Stimulated activated CD4-positive, alpha-beta T cell treated with anti-CD3 and anti-CD28 coated beads, Interleukin-4, amount 100 ng/mL, for 48 hours (primary cell): ENCODE results near the gene DPYSL4.
A peak's percentile ranks its signal among the peaks of the same experiment; 100 is the strongest.
"Not testable (repeated sequence)": the region's sequence is repeated elsewhere in the genome, so short reads cannot be mapped to it uniquely, and the experiment has no call there.

Experiments used
- DNase-seq, 2 donors: peaks; one replicate each; pipeline ENCODE4 v3.0.0-alpha.2; 2020; ENCODE audit warnings: low read depth in 2 of 2

DPYSL4 gene

DNA sequence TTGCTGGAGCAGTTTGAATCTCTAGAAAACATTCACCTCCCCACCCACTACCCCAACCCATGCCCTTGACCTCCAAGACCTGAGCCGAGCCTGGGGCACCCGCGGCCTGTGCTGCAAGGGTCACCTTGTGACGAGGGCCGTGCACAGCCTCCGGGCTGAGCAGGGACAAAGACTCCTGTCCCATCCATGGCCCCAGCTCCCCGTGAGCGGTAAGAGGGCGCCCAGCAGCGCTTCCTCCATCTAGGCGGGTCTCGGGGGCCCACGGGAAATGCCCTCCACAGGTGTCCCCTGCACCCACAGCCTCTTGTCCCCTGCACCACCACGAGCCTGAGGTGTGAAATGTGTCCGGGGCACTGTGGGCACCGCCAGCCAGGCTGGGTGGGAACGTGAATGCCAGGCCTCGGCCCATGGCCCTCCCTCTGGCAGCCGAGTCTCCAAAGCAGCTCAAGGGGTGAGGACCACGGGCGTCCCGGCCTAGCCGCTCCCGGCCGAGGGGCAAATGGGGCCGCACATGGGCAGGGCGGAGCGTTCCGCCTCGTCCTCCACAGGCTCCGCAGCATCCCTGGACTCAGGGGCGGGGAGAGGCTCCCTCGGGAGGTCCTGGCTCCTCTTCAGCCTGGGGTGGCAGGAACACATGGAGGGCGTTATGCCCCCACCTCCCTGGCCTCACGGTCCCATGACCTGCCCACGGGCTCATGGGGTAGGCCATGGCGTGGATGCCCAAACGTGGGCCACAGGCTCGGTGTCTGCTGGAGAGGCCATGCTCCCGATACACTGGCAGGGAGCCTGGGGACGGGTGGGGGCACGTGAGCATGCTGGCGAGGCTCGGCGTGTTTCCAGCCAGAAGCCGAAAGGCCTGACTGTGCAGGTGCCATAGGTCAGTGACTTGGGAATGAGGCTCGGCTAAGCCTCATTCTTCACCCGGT, 21.1 kb downstream of the DPYSL4 start:
- DNase-seq: no peak

DNA sequence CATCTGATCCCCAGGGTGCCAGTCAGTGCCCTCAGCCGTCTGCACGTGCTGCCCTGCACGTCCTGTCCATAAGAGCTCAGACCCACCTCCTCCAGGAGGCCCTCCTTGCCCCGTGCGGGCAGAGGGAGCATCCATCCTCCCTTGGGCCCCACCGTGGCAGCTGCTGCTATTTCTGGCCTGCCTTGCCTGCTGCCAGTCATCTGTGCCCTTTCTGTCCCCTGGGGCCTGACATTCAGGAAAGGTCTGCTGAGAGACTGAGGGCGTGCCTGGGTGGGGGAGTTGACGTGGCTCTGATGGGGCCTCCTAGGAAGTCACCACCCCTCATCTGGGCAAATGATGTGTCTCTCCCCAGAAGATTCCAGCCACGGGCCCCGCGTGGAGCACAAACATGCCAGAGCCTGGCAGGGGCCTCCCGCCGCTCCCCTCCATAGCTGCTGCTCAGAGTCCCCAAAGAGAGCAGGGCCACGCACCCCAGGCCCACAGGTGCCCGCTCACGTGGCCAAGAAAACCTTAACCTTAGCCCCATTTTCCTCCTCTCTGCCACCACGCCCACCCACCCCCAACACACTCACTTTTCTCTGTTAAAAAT, 21.8 kb downstream of the DPYSL4 start:
- no peak for DNase-seq

DNA sequence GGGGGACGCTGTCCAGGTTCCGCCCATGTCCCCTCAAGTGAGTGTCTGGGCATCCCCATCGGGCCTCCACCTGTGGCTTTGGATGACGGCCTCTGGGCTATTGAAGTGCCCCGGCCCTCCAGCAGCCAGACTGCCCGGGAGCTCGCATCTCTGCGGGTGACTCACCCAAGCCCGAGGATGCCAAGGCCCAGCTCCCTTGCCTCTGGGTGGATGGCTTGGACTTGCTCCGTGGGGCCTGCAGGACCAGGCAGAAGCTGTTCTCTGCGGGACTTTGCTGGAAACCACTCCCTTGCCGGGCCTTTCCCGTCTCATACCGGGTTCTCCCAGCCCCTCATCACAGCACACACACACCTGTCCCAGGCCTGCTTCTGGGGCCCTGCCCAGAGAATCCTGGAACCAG, 22.4 kb downstream of the DPYSL4 start:
- no peak for DNase-seq

DNA sequence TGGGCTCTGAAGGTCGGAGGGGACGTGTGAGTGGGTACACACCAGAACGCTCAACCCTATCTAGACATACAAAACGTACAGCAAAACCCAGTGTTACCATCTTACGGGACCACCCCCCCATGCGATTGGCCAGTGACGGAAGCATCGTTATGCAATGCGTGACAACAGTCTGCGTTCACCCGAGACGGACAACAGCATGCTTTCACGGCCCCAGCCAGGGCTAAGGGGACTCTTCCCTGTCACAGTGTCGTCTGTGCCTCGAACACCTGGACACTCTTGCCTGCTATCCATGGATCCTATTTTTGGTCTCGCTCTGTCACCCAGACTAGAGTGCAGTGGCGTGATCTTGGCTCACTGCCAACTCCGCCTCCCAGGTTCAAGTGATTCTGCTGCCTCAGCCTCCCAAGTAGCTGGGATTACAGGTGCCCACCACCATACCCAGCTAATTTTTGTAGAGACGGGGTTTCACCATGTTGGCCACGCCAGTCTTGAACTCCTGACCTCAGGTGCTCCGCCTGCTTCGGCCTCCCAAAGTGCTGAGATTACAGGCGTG, 23.3 kb downstream of the DPYSL4 start:
- DNase-seq: no peak

DNA sequence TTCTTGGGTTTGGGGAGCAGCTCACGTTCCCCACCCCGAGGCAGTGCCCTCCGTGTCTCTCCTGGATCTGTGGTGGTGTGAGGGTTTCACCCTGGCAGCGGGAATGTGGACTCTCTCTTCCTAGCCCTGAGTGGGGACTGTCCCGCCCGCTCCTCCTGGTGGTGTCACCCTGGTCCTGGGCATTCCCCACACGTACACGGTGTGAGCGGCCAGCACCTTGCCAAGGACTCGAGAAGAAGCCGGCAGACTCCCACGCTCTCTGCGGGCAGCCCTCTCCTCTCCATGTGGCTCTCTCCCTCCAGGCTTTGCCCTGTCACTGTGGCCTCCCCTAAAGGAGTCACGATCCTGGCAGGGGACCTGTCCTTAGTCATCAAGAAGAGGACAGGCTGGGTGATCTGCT, 24.0 kb downstream of the DPYSL4 start:
- DNase-seq: no peak

DNA sequence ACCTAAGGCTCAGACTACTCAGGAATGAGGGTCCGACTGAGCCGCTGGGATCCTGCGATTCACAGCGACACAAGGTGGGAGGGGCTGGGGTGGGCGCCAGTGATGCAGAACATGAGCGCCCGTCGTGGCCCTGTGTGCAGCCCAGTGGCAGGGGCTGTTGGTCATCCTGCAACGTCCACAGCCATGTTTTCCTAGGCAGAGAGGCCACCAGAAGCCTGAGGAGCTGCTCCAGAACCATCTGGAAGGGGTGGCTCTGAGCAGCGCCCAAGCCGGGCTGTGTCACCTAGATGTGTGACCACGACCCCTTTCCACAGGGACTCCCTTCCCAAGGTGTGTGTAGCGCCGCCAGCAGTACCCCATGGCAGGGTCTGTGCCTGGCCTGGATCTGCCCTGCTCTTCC, 24.5 kb downstream of the DPYSL4 start:
- no peak for DNase-seq

DNA sequence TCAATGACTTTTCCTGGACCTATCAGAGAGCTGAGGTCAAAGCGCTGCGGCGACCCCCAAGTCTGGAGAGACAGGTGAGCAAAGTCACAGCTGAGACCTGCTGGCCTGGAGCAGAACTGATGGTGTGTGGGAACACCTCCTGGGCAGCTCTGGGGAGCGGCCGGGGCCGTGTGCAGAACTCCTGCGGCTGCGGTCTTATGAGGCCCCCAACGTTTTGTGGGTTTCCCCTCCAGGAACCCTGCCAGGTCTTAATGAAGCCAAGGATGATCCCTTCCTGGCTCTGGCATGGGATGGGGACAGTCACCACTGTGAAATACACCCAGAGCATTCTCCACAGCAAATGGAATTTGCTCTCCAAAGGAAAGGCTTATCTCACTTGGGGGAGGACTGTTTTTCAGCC, 26.1 kb downstream of the DPYSL4 start:
- no peak for DNase-seq

DNA sequence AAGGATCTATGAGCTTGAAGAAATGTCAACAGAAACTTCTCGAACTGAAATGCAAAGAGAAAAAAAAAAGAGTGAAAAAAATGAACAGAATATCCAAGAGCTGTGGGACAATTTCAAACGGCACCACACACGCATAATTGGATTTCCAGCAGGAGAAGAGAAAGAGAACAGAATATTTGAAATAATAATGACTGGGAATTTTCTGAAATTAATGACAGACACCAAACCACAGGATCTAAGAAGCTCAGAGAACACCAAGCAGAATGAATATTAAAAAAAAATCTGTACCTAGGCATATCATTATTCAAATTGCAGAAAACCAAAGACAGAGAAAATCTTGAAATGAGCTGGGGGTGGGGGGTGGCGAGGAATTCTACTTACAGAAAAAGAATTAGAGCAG, 27.2 kb downstream of the DPYSL4 start:
- DNase-seq: no peak

DNA sequence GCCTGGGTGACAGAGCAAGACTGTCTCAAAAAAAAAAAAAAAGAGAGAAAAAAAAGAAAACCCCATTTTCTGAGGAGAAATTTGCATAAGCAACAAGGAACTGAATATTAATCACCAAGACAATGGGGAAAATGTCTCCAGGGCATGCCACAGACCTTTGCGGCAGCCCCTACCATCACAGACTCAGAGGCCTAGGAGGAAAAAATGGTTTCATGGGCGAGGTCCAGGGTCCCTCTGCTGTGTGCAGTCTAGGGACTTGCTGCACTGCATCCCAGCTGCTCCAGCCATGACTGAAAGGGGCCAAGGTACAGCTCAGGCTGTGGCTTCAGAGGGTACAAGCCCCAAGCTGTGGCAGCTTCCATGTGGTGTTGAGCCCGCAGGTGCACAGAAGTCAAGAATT, 29.7 kb downstream of the DPYSL4 start:
- DNase-seq: not testable (repeated sequence)

DNA sequence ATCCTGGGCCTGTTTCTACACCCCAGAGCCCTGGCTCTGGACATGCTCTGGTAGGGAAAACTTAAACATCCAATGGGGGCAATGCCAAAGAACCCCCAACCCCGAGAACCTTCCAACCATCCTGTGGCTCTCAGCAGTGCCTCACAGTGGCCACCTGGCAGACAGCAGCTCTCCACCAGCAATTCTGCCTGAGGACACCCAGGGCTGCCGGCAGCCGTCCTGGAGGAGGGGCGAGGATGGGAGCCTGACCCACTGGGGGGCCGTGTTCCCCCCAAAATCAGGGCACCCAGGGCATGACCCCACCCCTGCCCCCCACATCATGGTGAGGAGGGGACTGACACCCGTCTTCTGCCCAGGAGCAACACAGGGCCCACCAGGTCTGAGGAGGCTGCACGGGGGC, 32.7 kb downstream of the DPYSL4 start:
- no peak for DNase-seq

DNA sequence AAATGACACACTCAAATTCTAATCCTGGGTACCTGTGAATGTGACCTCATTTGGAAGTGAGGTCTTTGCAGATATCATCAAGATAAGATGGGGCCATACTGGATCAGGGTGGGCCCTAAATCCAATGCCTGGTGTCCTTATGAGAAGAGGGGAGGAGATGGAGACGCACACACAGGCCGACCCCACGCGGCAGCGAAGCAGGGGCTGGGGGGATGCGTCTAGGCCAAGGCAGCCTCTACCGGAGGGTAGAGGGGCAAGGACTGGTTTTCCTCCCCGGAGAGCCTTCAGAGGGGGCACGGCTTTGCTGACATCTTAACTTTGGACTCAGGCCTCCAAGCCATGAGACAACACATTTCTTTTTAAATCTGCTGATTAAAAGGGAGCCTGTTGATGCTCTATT, 33.3 kb downstream of the DPYSL4 start:
- no peak for DNase-seq

DNA sequence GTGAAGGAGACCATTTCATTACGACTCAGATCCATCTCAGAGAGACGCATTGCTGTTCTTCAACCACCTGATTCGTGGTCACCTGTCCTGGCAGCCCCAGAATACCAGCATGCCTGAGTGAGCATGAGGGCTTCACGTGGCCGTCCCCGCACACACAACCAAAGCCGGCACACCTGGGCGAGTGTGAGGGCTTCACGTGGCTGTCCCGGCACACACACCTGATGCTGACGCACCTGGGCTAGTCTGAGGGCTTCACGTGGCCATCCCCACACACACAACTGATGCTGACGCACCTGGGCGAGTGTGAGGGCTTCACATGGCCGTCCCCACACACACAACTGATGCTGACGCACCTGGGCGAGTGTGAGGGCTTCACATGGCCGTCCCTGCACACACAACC, 34.2 kb downstream of the DPYSL4 start:
- not testable (repeated sequence) for DNase-seq

DNA sequence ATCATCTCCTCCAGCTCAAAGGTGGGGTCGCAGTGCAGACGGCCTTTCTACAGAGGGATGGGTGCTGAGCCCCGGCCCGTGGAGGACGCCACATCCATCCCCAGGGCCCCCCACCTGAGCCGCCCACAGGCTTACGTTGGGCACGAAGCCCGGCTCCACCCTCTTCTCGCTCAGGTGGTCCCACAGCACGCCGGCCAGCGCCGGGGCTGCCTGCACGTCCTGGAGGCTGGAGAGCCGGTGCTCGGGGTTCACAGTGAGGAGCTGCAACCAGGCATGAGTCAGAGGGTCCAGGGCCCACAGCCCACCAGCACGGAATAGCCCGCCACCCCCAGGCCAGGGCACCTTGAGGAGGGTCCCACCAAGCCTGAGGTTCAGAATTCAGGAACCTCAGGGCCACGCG, 36.0 kb downstream of the DPYSL4 start:
- no peak for DNase-seq

DNA sequence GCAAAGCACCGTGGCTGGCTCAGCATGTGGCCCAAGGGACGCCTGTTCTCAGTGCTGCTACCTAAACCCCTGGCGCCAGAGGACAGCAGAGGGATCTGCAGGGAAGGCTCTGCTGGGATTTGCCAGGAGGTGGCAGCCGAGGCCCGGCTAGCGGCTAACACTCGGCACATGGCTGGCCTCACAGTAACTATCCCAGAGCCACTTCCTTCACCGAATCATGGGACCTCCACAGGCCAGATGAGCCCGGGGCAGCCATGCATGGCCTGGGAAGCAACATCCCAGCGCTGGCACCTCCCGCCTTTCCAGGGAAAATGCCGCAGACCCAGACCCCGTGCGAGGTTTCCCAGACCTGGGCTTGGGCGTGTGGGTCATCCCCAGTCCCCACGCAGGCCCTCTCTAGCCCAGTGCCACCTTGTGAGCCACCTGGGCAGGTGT, 36.4 kb downstream of the DPYSL4 start:
- peak; percentile 58 to 60 for DNase-seq

DNA sequence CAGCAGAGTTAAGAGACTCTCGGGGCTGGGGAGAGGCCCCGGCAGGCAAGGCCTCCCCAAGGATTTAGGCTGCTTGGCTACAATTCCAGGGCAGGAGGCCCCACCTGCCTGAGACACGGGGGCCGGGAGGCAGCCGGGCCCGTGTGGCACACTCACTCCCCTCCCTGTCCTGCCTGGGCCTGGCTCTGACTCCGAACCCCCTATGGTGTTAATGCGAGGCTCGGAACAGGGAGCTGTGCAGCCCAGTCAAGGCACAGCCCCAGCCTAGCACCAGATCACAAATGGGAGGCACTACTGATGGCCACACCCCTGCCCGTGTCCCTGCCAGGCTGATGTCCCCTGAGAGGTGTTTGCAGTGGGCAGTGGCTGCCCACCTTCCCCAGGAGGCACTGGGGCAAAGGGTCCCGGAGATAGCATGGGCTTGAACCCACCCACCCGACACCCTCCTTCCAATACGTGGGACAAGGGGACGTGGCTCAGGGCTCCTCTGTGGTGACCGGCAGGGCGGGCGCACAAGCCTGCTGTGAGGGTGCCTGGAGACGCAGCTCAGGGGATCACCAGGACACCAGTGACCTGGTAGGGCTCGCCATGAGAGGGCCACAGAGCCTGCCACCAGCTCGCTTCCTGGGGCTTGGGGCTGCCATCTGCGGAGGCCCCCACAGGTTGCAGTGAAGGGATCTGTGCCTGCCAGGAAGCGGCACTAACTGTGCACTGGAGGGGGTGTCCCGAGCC, 37.0 kb downstream of the DPYSL4 start:
- no peak for DNase-seq

DNA sequence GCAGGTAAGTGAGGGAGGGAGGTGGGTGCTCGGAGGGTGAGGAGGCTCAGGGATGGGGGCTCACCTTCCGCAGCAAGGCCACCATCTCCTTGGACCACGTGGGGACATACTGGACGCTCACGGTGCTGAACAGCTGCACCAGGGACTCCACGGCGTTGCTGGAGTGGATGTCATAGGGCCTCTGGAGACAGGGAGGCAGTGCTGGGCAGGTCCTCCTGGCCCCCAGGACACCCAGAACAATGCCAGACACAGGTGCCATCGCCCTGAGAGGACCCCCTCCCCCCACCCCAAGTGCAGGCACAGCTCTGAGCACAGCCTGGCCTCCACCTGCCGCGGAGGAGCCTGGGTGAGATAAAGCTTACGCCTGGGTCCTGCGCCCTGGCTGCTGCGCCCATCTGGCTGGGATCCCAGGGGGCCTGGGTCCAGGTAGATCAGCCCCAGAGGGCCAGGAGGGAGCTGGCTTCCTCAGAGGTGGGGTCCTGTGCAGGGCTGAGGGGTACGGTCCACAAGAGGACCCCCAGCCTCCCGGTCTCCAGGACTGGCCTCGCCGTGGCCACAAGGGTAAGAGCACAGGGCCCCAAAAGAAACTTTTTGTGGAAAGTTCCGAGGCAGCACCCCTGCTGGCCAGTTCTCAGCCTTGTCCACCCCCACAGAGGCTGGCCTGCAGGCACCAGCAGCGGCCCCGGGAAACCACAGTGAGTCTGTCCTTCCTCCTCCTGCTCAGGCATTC, 37.8 kb downstream of the DPYSL4 start:
- DNase-seq: no peak

DNA sequence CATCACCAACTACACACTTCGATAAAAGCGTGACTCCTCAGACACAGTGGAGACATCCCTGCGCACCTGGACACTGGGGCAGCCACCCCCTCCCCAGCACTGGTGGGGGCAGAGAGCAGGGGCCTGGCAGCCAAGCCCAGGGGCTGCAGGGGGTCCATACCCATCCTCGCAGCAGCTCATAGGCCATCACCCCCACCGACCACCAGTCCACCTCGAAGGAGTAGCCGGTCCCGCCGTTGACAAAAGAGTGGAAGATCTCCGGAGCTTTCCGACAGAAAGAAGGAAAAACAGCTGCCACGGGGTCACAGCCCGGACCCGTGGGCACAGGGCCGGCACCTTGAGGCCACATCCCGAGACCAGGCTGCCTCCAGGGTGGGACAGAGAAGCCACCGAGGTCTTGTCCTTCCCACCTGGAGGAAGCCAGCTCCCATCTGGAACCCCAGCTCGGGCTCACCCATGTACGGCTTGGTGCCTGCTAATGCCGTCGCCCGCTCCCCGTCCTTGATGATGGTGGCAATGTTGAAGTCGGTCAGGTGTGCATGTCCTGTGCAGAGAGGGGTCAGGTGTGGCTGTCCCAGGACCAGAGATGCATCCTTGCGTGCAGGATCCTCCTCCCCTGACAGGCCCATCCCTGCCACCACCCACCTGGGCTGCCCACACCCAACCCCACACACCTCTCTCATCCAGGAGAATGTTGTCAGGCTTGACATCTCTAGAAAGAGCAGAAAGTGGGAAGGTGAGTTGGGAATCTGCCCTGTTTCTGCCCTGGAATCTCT, 38.5 kb downstream of the DPYSL4 start:
- DNase-seq: no peak

DNA sequence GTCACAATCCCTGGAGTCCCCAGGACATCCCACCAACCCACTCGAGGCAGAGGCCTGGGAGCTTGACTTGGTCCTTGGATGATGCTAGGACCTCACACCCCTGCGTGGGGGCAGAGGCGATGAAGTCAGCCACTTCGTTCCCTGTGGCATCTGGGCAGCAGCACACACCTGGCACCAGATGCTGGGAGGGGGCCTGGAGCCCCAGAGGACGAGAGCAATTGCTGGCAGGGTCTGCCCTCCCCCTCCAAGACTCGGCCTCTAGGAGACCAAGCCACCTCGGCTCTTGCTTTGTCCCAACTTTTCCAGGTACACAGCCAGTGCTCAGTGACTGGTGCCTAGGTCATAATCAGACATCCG, 39.1 kb downstream of the DPYSL4 start:
- no peak for DNase-seq

DNA sequence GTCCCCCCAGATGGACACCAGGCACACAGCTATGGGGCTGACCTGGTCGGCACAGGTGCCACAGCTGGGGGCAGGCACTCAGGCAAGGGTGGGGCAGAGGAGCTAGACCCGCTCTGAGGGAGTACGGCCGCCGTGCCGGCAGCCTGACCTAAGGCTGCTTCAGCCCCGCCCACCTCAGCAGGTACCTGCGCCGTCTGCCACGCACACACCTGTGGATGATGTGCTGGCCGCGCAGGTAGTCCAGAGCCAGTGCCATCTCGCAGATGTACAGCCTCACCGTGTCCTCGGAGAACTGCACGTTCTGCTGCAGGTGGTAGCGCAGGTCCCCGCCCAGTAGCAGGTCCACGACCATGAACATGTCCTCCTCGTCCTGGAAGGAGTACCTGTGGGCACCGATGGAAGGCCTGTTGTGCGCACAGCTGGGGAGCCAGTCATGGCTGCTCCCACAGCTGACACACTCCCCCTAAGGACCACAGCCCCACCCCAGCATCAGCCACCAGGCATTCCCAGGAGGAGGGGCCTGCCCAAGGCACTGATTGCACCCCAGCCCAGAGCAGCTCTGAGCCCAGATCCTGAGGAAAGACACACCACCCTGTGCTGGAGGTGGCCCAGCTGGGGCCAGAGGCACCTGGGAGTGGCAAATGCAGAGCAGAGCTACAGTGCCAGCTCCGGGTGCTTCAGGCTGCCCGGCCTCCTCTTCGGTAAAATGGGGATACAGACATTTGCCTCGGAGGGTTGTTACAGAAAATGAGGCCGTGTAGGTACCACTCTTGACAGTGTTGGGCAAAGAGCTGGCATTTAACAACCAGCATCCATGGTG, 40.0 kb downstream of the DPYSL4 start:
- no peak for DNase-seq

DNA sequence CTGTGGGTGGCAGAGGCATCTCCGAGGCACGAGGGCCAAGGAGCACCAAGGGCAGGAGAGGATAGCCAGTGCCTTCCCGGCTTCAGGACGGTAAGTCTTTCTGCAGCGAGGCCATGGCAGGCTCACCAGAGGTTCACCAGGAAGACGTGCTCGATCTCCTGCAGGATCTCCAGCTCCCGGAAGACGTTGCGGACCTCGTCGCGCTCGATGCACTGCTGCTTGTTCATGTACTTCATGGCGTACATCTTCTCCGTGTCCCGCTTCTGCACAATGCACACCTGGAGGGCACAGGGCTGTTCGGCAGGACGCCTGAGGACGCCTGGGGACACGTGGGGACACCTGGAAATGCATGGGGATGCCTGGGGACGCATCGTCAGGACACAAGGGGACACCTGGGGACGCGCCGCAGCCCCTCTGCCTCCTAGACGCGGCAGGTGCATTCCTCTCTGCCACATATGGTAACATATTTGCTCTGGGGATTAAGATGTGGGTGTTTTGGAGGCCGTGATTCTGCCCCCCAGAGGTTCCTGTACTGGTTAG, 41.2 kb downstream of the DPYSL4 start:
- no peak for DNase-seq
